A673 (cell line): Measurements from ENCODE around the gene TMEM184A. TPM values are rescaled to one million over a fixed set of nuclear protein-coding genes. Genes with fewer than 3 reads are reported as not detected.

Source experiments
- BruUV-seq: library from RNA; stranded (reverse); fragments of 400-500 nt; replicated peaks from 2 replicates; lab custom pipeline; 2021; lab: Mats Ljungman, UMichigan
- CTCF ChIA-PET: fragments of 300-600 bp; sonication (Branson Sonifier 250); formaldehyde crosslinking; loops from one replicate; lab custom pipeline; 2022; ENCODE audit warnings: antibody characterized with exemption; lab: Charles Lee
- POLR2A ChIA-PET: fragments of 300-600 bp; sonication (Branson Sonifier 250); formaldehyde crosslinking; loops from one replicate; lab custom pipeline; 2022; ENCODE audit warnings: antibody characterized with exemption; ENCODE audit not compliant: low non-redundant PET; lab: Charles Lee
- DNase-seq: peaks from one replicate; pipeline ENCODE4 v3.0.0-alpha.2; 2015; ENCODE audit warnings: low spot score
- H3K27ac ChIP-seq: fragments of 200-600 bp; sonication (generic); 2 replicates; pipeline ENCODE4 v1.5.1; 2016; ENCODE audit warnings: mixed run types, low read depth, mild to moderate bottlenecking, mixed read lengths, antibody characterized with exemption, low read length; ENCODE audit not compliant: poor library complexity, severe bottlenecking
- H3K27me3 ChIP-seq: fragments of 200-600 bp; sonication (generic); replicated peaks from 2 replicates; pipeline ENCODE4 v1.6.1; 2017; ENCODE audit warnings: mixed run types, low read depth, mild to moderate bottlenecking, mixed read lengths, antibody characterized with exemption, low read length; ENCODE audit not compliant: insufficient read depth, poor library complexity
- H3K36me3 ChIP-seq: fragments of 200-600 bp; sonication (generic); 2 replicates; pipeline ENCODE4 v1.6.1; 2016; ENCODE audit warnings: mixed run types, mild to moderate bottlenecking, mixed read lengths, antibody characterized with exemption, low read length; ENCODE audit not compliant: insufficient read depth, poor library complexity, severe bottlenecking
- H3K4me1 ChIP-seq: fragments of 200-600 bp; sonication (generic); 2 replicates; pipeline ENCODE4 v1.6.1; 2017; ENCODE audit warnings: mixed run types, mild to moderate bottlenecking, mixed read lengths, antibody characterized with exemption, low read length; ENCODE audit not compliant: insufficient read depth, poor library complexity, severe bottlenecking
- H3K4me3 ChIP-seq: fragments of 200-600 bp; sonication (generic); 2 replicates; pipeline ENCODE4 v1.5.1; 2016; ENCODE audit warnings: low read depth, mixed run types, mild to moderate bottlenecking, mixed read lengths, low read length; ENCODE audit not compliant: poor library complexity, severe bottlenecking
- H3K9me3 ChIP-seq: fragments of 200-600 bp; sonication (generic); 2 replicates; pipeline ENCODE4 v1.6.1; 2016; ENCODE audit warnings: mixed run types, low read depth, mild to moderate bottlenecking, mixed read lengths, antibody characterized with exemption, low read length; ENCODE audit not compliant: poor library complexity, severe bottlenecking
- EZH2 ChIP-seq: fragments of 200-600 bp; sonication (generic); IDR thresholded peaks from 2 replicates; pipeline ENCODE4 v1.6.1; 2017; ENCODE audit warnings: borderline replicate concordance, low read depth, mild to moderate bottlenecking, mixed read lengths, antibody characterized with exemption, low read length; ENCODE audit not compliant: poor library complexity, severe bottlenecking
- intact Hi-C: fragments of 100-400 bp; cut with micrococcal nuclease; formaldehyde crosslinking; loops from one replicate; pipeline ENCODE4 v1.10.0; 2022; ENCODE audit not compliant: unreplicated experiment
- total RNA-seq: library from RNA; stranded (reverse); gene quantifications from 2 replicates; pipeline ENCODE4 v1.2.3, GENCODE V29; 2021
- TF ChIP-seq, protein P1 (sequence below): fragments of 300-800, 200-600 bp; sonication (generic); conservative IDR thresholded peaks from 2 replicates; pipeline ENCODE4 v1.5.1; 2017; ENCODE audit warnings: low read depth, mild to moderate bottlenecking, antibody characterized with exemption, low read length, moderate library complexity, mixed read lengths

TMEM184A gene
- total RNA-seq, 1 experiment from 2014 or later, result not detected

DNA sequence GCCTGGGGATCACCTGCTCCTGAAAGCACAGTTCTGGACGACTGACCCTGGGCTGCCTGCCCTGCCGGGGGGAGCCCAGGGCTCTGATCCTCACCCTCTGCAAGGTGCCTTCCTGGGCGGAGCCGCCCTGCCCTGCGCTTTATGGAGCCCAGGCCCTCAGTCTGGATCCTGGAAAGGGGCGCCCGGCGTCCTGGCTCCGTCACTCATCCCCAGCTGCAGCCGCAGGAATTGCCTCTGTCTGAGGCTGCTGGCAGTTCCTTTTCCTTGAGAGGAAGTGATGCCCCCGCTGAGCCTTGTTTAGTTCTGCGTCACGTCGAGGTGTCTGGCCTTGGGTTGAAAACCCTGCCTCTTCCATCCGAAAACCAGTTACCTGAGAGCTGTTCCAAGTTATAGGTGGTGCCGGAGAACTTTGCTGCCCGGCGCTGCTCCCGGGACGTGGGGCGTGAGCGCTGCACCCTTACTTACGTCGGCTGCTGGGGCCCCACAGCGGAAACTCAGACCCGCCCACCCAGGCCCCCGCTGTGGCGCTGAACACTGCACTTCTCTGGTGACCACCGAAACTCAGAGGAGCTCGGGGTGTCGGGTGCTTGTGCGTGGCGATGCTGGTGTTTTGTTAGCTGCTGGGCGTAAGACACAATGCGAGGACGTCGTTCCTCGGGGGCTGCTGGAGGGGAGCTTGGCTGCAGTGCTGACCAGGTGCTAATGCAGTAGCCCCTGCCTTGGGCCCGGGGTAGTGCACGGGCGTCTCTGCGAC, 20.1 kb downstream of the TMEM184A start:
- intact Hi-C loops, result no loop called here

DNA sequence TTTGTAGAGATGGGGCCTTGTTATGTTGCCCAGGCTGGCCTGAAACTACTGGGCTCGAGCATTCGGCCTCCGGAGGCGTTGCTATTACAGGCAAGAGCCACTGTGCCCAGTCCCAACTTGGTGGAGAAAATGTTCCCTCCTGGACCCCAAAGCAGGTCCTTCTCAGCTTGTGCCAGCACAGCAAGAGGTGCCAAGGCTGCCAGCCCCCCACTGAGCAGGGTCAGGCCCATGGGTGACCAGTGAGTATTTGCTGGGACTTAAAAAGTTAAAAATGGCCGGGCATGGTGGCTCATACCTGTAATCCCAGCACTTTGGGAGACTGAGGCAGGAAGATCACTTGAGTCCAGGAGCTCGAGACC, 20.9 kb downstream of the TMEM184A start:
- no peaks in the 10 kb centered on the region for H3K27me3 ChIP-seq
- TF ChIP-seq, protein P1, sequence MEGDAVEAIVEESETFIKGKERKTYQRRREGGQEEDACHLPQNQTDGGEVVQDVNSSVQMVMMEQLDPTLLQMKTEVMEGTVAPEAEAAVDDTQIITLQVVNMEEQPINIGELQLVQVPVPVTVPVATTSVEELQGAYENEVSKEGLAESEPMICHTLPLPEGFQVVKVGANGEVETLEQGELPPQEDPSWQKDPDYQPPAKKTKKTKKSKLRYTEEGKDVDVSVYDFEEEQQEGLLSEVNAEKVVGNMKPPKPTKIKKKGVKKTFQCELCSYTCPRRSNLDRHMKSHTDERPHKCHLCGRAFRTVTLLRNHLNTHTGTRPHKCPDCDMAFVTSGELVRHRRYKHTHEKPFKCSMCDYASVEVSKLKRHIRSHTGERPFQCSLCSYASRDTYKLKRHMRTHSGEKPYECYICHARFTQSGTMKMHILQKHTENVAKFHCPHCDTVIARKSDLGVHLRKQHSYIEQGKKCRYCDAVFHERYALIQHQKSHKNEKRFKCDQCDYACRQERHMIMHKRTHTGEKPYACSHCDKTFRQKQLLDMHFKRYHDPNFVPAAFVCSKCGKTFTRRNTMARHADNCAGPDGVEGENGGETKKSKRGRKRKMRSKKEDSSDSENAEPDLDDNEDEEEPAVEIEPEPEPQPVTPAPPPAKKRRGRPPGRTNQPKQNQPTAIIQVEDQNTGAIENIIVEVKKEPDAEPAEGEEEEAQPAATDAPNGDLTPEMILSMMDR, result no peak
- TF ChIP-seq EZH2, result no peak
- ChIA-PET CTCF (interaction anchor here (0.6 kb wide), 1 partner anchor 1157 kb away, joined by 3 read pairs; no protein-coding TSS in a partner anchor), POLR2A (interaction anchor here (0.7 kb wide), 1 partner anchor 963 kb away, joined by 4 read pairs; no protein-coding TSS in a partner anchor)
- no peak overlapping the region for H3K27ac ChIP-seq
- no peak for DNase-seq
- no TSS peak for BruUV-seq
- intact Hi-C loops, result no loop called here
- H3K9me3 ChIP-seq, result no peaks in the 10 kb centered on the region
- no peaks in the 10 kb centered on the region for H3K36me3 ChIP-seq
- peaks cover 46% of the 10 kb centered on the region for H3K4me1 ChIP-seq
- H3K4me3 ChIP-seq, result no peak overlapping the region

More for the DNA sequence above, 20.1 kb downstream of the TMEM184A start:
- H3K27ac ChIP-seq, result peak overlapping the region; percentile 86
- TF ChIP-seq, protein P1, result no peak
- no peak for TF ChIP-seq EZH2
- no peaks in the 10 kb centered on the region for H3K9me3 ChIP-seq
- DNase-seq, result peak; percentile 64
- H3K4me1 ChIP-seq, result peaks cover 43% of the 10 kb centered on the region
- no peak overlapping the region for H3K4me3 ChIP-seq
- ChIA-PET POLR2A (interaction anchor here (0.6 kb wide), 1 partner anchor 69 kb away, joined by 9 read pairs; no protein-coding TSS in a partner anchor), CTCF (no interaction called here)
- H3K27me3 ChIP-seq, result no peaks in the 10 kb centered on the region
- peaks cover 4% of the 10 kb centered on the region for H3K36me3 ChIP-seq
- BruUV-seq, result no TSS peak

DNA sequence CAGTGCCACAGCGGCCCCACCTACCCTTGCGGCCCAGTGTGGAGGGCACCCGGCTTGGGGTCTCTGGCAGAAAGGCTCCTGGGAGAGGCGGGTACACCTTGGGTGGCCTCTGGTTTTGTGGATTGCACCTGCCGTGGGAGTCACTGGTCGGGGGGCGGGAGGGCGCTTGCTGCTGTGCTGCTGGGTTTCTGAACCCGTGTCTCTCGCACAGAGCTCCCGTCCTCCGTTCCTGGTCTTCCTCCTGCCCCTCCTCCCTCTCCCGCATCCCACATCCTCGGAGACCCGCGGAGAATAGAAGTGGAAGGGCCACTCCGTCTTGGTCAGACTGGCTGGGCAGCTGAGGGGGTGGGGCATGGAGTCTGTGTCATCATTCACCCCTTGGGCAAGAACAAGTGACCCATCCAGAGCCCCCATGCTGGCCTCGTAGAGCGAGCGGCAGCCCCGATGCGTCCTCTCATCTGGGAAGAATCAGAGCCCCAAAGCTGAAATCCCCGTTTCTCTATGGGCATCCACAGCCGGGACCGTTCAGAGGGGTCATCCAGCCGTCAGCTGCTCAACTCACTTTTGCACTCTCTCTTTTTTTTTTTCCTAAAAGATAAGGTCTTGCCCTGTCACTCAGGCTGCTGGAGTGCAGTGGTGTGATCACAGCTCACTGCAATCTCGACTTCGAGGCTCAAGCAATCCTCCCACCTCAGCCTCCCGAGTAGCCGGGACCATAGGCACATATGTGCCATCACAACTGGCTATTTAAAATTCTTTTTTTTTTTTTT, 21.5 kb downstream of the TMEM184A start:
- H3K4me3 ChIP-seq, result no peak overlapping the region
- no peaks in the 10 kb centered on the region for H3K9me3 ChIP-seq
- ChIA-PET POLR2A (interaction anchor here (0.7 kb wide), 1 partner anchor 964 kb away, joined by 4 read pairs; no protein-coding TSS in a partner anchor), CTCF (interaction anchor here (0.6 kb wide), 1 partner anchor 1157 kb away, joined by 3 read pairs; no protein-coding TSS in a partner anchor)
- H3K27ac ChIP-seq, result no peak overlapping the region
- DNase-seq, result no peak
- peaks cover 50% of the 10 kb centered on the region for H3K4me1 ChIP-seq
- H3K36me3 ChIP-seq, result no peaks in the 10 kb centered on the region
- TF ChIP-seq EZH2, result no peak
- TF ChIP-seq, protein P1, result no peak
- intact Hi-C loops, result no loop called here
- no peaks in the 10 kb centered on the region for H3K27me3 ChIP-seq
- BruUV-seq, result no TSS peak
